IMR-90 (cell line): ENCODE results near the gene FSTL1. TPM values are rescaled to one million over a fixed set of nuclear protein-coding genes. Genes with fewer than 3 reads are reported as not detected.

ENCODE experiments used
- ATAC-seq: fragments of 200-7000 bp; cut with Tn5 transposase; 2 replicates; pipeline ENCODE4 v1.9.1; 2020; ENCODE audit warnings: low read depth, mild to moderate bottlenecking, moderate library complexity
- BruUV-seq: library from RNA; stranded (reverse); fragments of 400-500 nt; replicated peaks from 2 replicates; lab custom pipeline; 2021; lab: Mats Ljungman, UMichigan
- CTCF ChIA-PET: fragments of 300-600 bp; formaldehyde crosslinking; extraction: SDS; loops from one replicate; lab custom pipeline; 2021; ENCODE audit warnings: antibody characterized with exemption; lab: Yijun Ruan, JAX
- POLR2A ChIA-PET: fragments of 300-600 bp; sonication (Branson Sonifier 250); formaldehyde crosslinking; loops from one replicate; lab custom pipeline; 2022; ENCODE audit warnings: antibody characterized with exemption; ENCODE audit not compliant: unreplicated experiment; lab: Charles Lee
- DNase-seq: peaks from one replicate; pipeline ENCODE4 v3.0.0; 2013
- H2AFZ ChIP-seq: replicated peaks from 2 replicates; pipeline ENCODE3; 2013; ENCODE audit warnings: low read length, mild to moderate bottlenecking; ENCODE audit not compliant: poor library complexity
- H2AK5ac ChIP-seq: 2 replicates; pipeline ENCODE4 v1.6.1; 2013; ENCODE audit warnings: low read depth, low read length, inconsistent platforms
- H2AK9ac ChIP-seq: replicated peaks from 2 replicates; pipeline ENCODE3; 2013; ENCODE audit warnings: mild to moderate bottlenecking, low read depth, low read length, moderate library complexity; ENCODE audit not compliant: poor library complexity
- H2BK120ac ChIP-seq: 2 replicates; pipeline ENCODE4 v1.6.1; 2013; ENCODE audit warnings: low read depth, low read length, inconsistent platforms
- H2BK15ac ChIP-seq: 3 replicates; pipeline ENCODE4 v1.6.1; 2013; ENCODE audit warnings: low read depth, low read length, inconsistent platforms
- H2BK20ac ChIP-seq: 2 replicates; pipeline ENCODE4 v1.6.1; 2013; ENCODE audit warnings: low read depth, mild to moderate bottlenecking, inconsistent platforms, low read length, moderate library complexity
- H2BK5ac ChIP-seq: 2 replicates; pipeline ENCODE4 v1.6.1; 2013; ENCODE audit warnings: mild to moderate bottlenecking, low read depth, low read length, inconsistent platforms; ENCODE audit not compliant: poor library complexity, severe bottlenecking
- H3K14ac ChIP-seq: replicated peaks from 2 replicates; pipeline ENCODE4 v1.6.1; 2013; ENCODE audit warnings: low read depth, low read length, inconsistent platforms
- H3K18ac ChIP-seq: 2 replicates; pipeline ENCODE4 v1.6.1; 2013; ENCODE audit warnings: low read depth, low read length, control low read depth
- H3K23ac ChIP-seq: 2 replicates; pipeline ENCODE4 v1.6.1; 2013; ENCODE audit warnings: low read depth, low read length, inconsistent platforms
- H3K27ac ChIP-seq: 2 replicates; pipeline ENCODE4 v1.5.1; 2013; ENCODE audit warnings: mild to moderate bottlenecking, control low read depth, low read length; ENCODE audit not compliant: insufficient read depth
- H3K27me3 ChIP-seq: 2 replicates; pipeline ENCODE4 v1.6.1; 2013; ENCODE audit warnings: low read length; ENCODE audit not compliant: control insufficient read depth, insufficient read depth
- H3K36me3 ChIP-seq: 2 replicates; pipeline ENCODE4 v1.6.1; 2013; ENCODE audit warnings: low read length, mixed read lengths; ENCODE audit not compliant: control insufficient read depth, insufficient read depth
- H3K4ac ChIP-seq: 2 replicates; pipeline ENCODE4 v1.6.1; 2013; ENCODE audit warnings: low read depth, low read length, inconsistent platforms
- H3K4me1 ChIP-seq: 2 replicates; pipeline ENCODE4 v1.6.1; 2013; ENCODE audit warnings: low read length, mixed read lengths; ENCODE audit not compliant: control insufficient read depth, insufficient read depth
- H3K4me2 ChIP-seq: 2 replicates; pipeline ENCODE4 v1.6.1; 2013; ENCODE audit warnings: low read depth, mild to moderate bottlenecking, control low read depth, low read length, moderate library complexity
- H3K4me3 ChIP-seq: 2 replicates; pipeline ENCODE4 v1.5.1; 2013; ENCODE audit warnings: low read depth, mild to moderate bottlenecking, control low read depth, low read length, moderate library complexity; ENCODE audit not compliant: insufficient read depth
- H3K56ac ChIP-seq: 2 replicates; pipeline ENCODE4 v1.6.1; 2013; ENCODE audit warnings: low read length, inconsistent platforms; ENCODE audit not compliant: insufficient read depth; ENCODE audit errors: extremely low read depth
- H3K79me1 ChIP-seq, 2 experiments: 2 replicates each; pipeline ENCODE4 v1.6.1; 2013; ENCODE audit warnings: low read length in 2 of 2, inconsistent platforms in 1 of 2, low read depth in 1 of 2
- H3K9ac ChIP-seq: 2 replicates; pipeline ENCODE4 v1.6.1; 2013; ENCODE audit warnings: low read depth, low read length, control low read depth
- H3K9me1 ChIP-seq: 2 replicates; pipeline ENCODE4 v1.6.1; 2013; ENCODE audit warnings: low read length, inconsistent platforms; ENCODE audit not compliant: insufficient read depth
- H3K9me3 ChIP-seq: 2 replicates; pipeline ENCODE4 v1.6.1; 2013; ENCODE audit warnings: low read length; ENCODE audit not compliant: control insufficient read depth, insufficient read depth
- H4K20me1 ChIP-seq: 2 replicates; pipeline ENCODE4 v1.6.1; 2013; ENCODE audit warnings: low read length, inconsistent platforms; ENCODE audit not compliant: insufficient read depth
- H4K5ac ChIP-seq: 2 replicates; pipeline ENCODE4 v1.6.1; 2013; ENCODE audit warnings: mild to moderate bottlenecking, low read depth, low read length, control low read depth
- H4K8ac ChIP-seq, 2 experiments: 2 replicates each; pipeline ENCODE4 v1.6.1; 2013; ENCODE audit warnings: low read depth in 2 of 2, low read length in 2 of 2, control low read depth in 1 of 2, inconsistent platforms in 1 of 2
- H4K91ac ChIP-seq: 2 replicates; pipeline ENCODE4 v1.6.1; 2013; ENCODE audit warnings: low read depth, low read length, inconsistent platforms; ENCODE audit not compliant: insufficient read depth
- BHLHE40 ChIP-seq: fragments of 150-350 bp; IDR thresholded peaks from 2 replicates; pipeline ENCODE4 v1.6.1; 2016; ENCODE audit warnings: mild to moderate bottlenecking, low read depth, low read length
- CEBPB ChIP-seq: IDR thresholded peaks from 2 replicates; pipeline ENCODE4 v1.6.1; 2012; ENCODE audit warnings: low read depth, low read length, improper control_type of control experiment
- CHD1 ChIP-seq: IDR thresholded peaks from 2 replicates; pipeline ENCODE4 v1.6.1; 2012; ENCODE audit warnings: low read depth, low read length, improper control_type of control experiment
- FOS ChIP-seq: fragments of 150-350 bp; IDR thresholded peaks from 2 replicates; pipeline ENCODE4 v1.6.1; 2016; ENCODE audit warnings: low read depth, low read length
- MAFK ChIP-seq: IDR thresholded peaks from 2 replicates; pipeline ENCODE4 v1.6.1; 2012; ENCODE audit warnings: low read depth, low read length, improper control_type of control experiment
- MAZ ChIP-seq: IDR thresholded peaks from 2 replicates; pipeline ENCODE4 v1.6.1; 2012; ENCODE audit warnings: low read depth, mild to moderate bottlenecking, low read length, improper control_type of control experiment, moderate library complexity, borderline replicate concordance
- MXI1 ChIP-seq: IDR thresholded peaks from 2 replicates; pipeline ENCODE4 v1.6.1; 2012; ENCODE audit warnings: low read depth, mild to moderate bottlenecking, low read length, moderate library complexity, borderline replicate concordance
- NFE2L2 ChIP-seq: fragments of 150-350 bp; IDR thresholded peaks from 2 replicates; pipeline ENCODE4 v1.6.1; 2016; ENCODE audit warnings: low read depth, mild to moderate bottlenecking, low read length
- POLR2A ChIP-seq: IDR thresholded peaks from 2 replicates; pipeline ENCODE4 v1.6.1; 2012; ENCODE audit warnings: mild to moderate bottlenecking, low read depth, low read length
- RAD21 ChIP-seq: IDR thresholded peaks from 2 replicates; pipeline ENCODE4 v1.6.1; 2012; ENCODE audit warnings: low read length, improper control_type of control experiment
- RCOR1 ChIP-seq: IDR thresholded peaks from 2 replicates; pipeline ENCODE4 v1.6.1; 2012; ENCODE audit warnings: mild to moderate bottlenecking, low read length, improper control_type of control experiment; ENCODE audit not compliant: insufficient replicate concordance
- RFX5 ChIP-seq: IDR thresholded peaks from 2 replicates; pipeline ENCODE4 v1.8.0; 2012; ENCODE audit warnings: low read depth, mild to moderate bottlenecking, low read length, moderate library complexity
- SMC3 ChIP-seq: fragments of 150-350 bp; IDR thresholded peaks from 2 replicates; pipeline ENCODE4 v1.6.1; 2016; ENCODE audit warnings: low read depth, mild to moderate bottlenecking, antibody characterized with exemption, low read length, moderate library complexity
- WGBS, 2 experiments: methylation state at CpG; one replicate each; pipeline versions ENCODE4 v1.1.5 to v1.1.7; 2013; ENCODE audit warnings: missing lambda C conversion rate in 2 of 2; ENCODE audit not compliant: insufficient read length in 1 of 2; ENCODE audit errors: extremely low coverage in 2 of 2; 5-methylcytosine and 5-hydroxymethylcytosine counted together
- dilution Hi-C: fragments of 300-500 bp; cut with HindIII; formaldehyde crosslinking; loops from one replicate; pipeline ENCODE4 v1.14.3; 2018; ENCODE audit warnings: low sequenced_read_pairs; ENCODE audit not compliant: unreplicated experiment
- in situ Hi-C: fragments of 300-500 bp; cut with MboI; formaldehyde crosslinking; loops from 3 replicates; pipeline ENCODE4 v1.14.3; 2019; ENCODE audit warnings: low sequenced_read_pairs, inconsistent platforms, mixed read lengths
- intact Hi-C: fragments of 100-400 bp; cut with micrococcal nuclease; formaldehyde crosslinking; loops from 2 replicates; pipeline ENCODE4 v1.10.0; 2022
- polyA plus RNA-seq, 3 experiments: library from polyadenylated mRNA; depleted of rRNA; stranded (reverse); fragments of >200 nt; gene quantifications; 2 replicates each; pipeline ENCODE4 v1.2.3, GENCODE V29; 2012; ENCODE audit warnings: low replicate concordance in 1 of 3
- total RNA-seq: library from RNA; depleted of rRNA; stranded (reverse); fragments of >200 nt; gene quantifications from 2 replicates; pipeline ENCODE4 v1.2.3, GENCODE V29; 2012
- TF ChIP-seq, protein P1 (sequence below): fragments of 150-350 bp; IDR thresholded peaks from 2 replicates; pipeline ENCODE4 v1.6.1; 2016; ENCODE audit warnings: low read depth, mild to moderate bottlenecking, low read length, moderate library complexity, borderline replicate concordance
- TF ChIP-seq, protein P2 (sequence below): conservative IDR thresholded peaks from 2 replicates; pipeline ENCODE4 v1.5.1; 2012; ENCODE audit warnings: mild to moderate bottlenecking, low read depth, low read length, improper control_type of control experiment
- TF ChIP-seq, protein P3 (sequence below): fragments of 150-350 bp; IDR thresholded peaks from 2 replicates; pipeline ENCODE4 v1.6.1; 2017; ENCODE audit warnings: mild to moderate bottlenecking, antibody characterized with exemption, low read length, low read depth

The FSTL1 gene
- total and polyA plus RNA-seq, 2 of the 4 experiments (the other 2 are of a cell fraction), result 864 to 1,642 TPM

DNA sequence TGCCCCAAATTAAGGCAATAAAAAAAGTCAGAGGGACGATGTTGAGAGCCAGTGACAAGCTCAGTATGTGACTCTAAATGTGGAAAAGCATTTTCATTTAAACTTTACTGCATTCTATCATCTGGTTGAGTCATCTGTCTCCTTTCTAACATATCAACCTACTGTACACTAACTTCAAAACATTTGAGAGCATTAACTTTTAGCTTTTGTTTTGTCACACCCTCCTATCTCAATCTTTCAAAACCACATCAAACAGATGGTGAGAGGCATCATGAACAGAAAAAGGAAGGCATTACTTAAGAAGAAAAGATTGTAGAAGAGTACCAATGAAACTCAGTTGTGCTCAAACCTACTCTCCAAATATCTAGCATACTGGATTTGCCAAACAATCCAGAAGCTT lies 106.4 kb downstream of the FSTL1 start:
- no peak overlapping the region for H3K56ac ChIP-seq
- no peak overlapping the region for H4K8ac ChIP-seq
- no peak overlapping the region for H3K4me2 ChIP-seq
- POLR2A ChIA-PET, result no interaction called here
- no peak for ATAC-seq
- H3K79me1 ChIP-seq, result peaks cover 10 to 63% of the 10 kb centered on the region in 2 experiments
- H2BK15ac ChIP-seq, result no peak overlapping the region
- no peak overlapping the region for H3K14ac ChIP-seq
- no peak overlapping the region for H2BK120ac ChIP-seq
- BruUV-seq, result no TSS peak
- H4K20me1 ChIP-seq, result peaks cover 41% of the 10 kb centered on the region
- H4K91ac ChIP-seq, result no peak overlapping the region
- no peak overlapping the region for H3K9ac ChIP-seq
- H3K9me3 ChIP-seq, result no peaks in the 10 kb centered on the region; the same call in 1 of the 2 replicates
- H2BK5ac ChIP-seq, result no peak overlapping the region
- DNase-seq, result peak; percentile 17
- peaks cover 2% of the 10 kb centered on the region for H3K4me1 ChIP-seq
- CTCF ChIA-PET, result interaction anchor here (1.1 kb wide), 1 partner anchor 14 kb away, joined by 3 read pairs; no protein-coding TSS in a partner anchor
- in situ Hi-C loops (no loop called here), intact Hi-C loops (no loop called here), dilution Hi-C loops (no loop called here)
- H3K27me3 ChIP-seq, result no peaks in the 10 kb centered on the region
- WGBS, 2 experiments, result no CpG with 5 or more reads among the region's 1 CpG
- H3K36me3 ChIP-seq, result peaks cover 2% of the 10 kb centered on the region; the same call in 1 of the 2 replicates
- no peak overlapping the region for H3K18ac ChIP-seq
- H3K9me1 ChIP-seq, result no peaks in the 10 kb centered on the region; the same call in 1 of the 2 replicates
- H2AFZ ChIP-seq, result no peak overlapping the region
- H2AK5ac ChIP-seq, result no peak overlapping the region
- H3K4ac ChIP-seq, result no peak overlapping the region
- H2AK9ac ChIP-seq, result no peak overlapping the region
- H2BK20ac ChIP-seq, result no peak overlapping the region
- no peak overlapping the region for H3K23ac ChIP-seq
- H3K4me3 ChIP-seq, result no peak overlapping the region
- H4K5ac ChIP-seq, result no peak overlapping the region
- H3K27ac ChIP-seq, result no peak overlapping the region
- TF ChIP-seq NFE2L2 (no peak), MAFK (no peak), RFX5 (no peak), POLR2A (no peak), CHD1 (no peak), SMC3 (no peak), BHLHE40 (no peak), MXI1 (no peak), MAZ (no peak), CEBPB (no peak), FOS (no peak), RCOR1 (no peak), RAD21 (no peak)
- TF ChIP-seq, protein P1, sequence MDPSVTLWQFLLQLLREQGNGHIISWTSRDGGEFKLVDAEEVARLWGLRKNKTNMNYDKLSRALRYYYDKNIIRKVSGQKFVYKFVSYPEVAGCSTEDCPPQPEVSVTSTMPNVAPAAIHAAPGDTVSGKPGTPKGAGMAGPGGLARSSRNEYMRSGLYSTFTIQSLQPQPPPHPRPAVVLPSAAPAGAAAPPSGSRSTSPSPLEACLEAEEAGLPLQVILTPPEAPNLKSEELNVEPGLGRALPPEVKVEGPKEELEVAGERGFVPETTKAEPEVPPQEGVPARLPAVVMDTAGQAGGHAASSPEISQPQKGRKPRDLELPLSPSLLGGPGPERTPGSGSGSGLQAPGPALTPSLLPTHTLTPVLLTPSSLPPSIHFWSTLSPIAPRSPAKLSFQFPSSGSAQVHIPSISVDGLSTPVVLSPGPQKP, result no peak
- TF ChIP-seq, protein P2, sequence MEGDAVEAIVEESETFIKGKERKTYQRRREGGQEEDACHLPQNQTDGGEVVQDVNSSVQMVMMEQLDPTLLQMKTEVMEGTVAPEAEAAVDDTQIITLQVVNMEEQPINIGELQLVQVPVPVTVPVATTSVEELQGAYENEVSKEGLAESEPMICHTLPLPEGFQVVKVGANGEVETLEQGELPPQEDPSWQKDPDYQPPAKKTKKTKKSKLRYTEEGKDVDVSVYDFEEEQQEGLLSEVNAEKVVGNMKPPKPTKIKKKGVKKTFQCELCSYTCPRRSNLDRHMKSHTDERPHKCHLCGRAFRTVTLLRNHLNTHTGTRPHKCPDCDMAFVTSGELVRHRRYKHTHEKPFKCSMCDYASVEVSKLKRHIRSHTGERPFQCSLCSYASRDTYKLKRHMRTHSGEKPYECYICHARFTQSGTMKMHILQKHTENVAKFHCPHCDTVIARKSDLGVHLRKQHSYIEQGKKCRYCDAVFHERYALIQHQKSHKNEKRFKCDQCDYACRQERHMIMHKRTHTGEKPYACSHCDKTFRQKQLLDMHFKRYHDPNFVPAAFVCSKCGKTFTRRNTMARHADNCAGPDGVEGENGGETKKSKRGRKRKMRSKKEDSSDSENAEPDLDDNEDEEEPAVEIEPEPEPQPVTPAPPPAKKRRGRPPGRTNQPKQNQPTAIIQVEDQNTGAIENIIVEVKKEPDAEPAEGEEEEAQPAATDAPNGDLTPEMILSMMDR, result no peak
- TF ChIP-seq, protein P3, sequence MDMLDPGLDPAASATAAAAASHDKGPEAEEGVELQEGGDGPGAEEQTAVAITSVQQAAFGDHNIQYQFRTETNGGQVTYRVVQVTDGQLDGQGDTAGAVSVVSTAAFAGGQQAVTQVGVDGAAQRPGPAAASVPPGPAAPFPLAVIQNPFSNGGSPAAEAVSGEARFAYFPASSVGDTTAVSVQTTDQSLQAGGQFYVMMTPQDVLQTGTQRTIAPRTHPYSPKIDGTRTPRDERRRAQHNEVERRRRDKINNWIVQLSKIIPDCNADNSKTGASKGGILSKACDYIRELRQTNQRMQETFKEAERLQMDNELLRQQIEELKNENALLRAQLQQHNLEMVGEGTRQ, result no peak
